GM18951 (cell line): ENCODE measurements around the gene LBR.

Experiments
- POLR2A ChIP-seq: IDR thresholded peaks from 4 replicates; pipeline ENCODE4 v1.6.1; 2011; ENCODE audit warnings: mild to moderate bottlenecking; ENCODE audit not compliant: insufficient read length, insufficient read depth; ENCODE audit errors: extremely low read depth
- in situ Hi-C: fragments of 300-500 bp; cut with MboI; formaldehyde crosslinking; loops from one replicate; pipeline ENCODE4 v1.12.0; 2022; ENCODE audit warnings: low sequenced_read_pairs, mixed read lengths, inconsistent platforms; ENCODE audit not compliant: unreplicated experiment

LBR gene

GRCh38 chr1:225418059-225418458, 9.8 kb downstream of the LBR start:
- in situ Hi-C loops, result no loop called here
- TF ChIP-seq POLR2A, result no peak

GRCh38 chr1:225415967-225416745, 11.7 kb downstream of the LBR start:
- in situ Hi-C loops, result no loop called here
- no peak for TF ChIP-seq POLR2A

GRCh38 chr1:225415307-225415706, 12.5 kb downstream of the LBR start:
- no peak for TF ChIP-seq POLR2A
- in situ Hi-C loops, result no loop called here

GRCh38 chr1:225413708-225414375, 14.0 kb downstream of the LBR start:
- no peak for TF ChIP-seq POLR2A
- in situ Hi-C loops, result no loop called here

DNA sequence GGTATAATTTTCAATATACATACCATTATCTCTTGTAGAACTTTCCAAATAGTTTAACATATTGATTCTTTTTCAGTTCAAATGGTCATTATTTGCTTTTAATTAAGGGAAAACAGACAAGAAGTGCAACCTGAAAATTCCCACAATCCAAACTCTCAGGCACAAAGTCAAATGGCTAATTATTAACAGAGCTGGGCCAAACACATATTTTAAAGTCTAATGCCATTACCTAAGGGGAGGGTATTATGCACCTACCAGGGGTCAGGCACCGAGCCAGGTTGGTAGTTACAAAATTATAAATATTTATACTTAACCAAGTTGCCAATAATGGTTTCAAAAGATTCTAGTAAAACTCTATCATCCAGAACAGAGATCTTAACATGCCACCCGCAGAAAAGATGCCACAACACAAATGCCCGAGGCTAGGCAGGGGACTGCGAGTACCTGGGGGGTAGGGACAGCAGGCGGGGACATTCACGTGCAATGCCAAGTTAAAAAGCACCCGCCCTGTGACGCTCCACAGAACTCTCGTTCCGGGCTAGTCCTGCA, 15.0 kb downstream of the LBR start:
- TF ChIP-seq POLR2A, result no peak
- in situ Hi-C loops, result no loop called here

DNA sequence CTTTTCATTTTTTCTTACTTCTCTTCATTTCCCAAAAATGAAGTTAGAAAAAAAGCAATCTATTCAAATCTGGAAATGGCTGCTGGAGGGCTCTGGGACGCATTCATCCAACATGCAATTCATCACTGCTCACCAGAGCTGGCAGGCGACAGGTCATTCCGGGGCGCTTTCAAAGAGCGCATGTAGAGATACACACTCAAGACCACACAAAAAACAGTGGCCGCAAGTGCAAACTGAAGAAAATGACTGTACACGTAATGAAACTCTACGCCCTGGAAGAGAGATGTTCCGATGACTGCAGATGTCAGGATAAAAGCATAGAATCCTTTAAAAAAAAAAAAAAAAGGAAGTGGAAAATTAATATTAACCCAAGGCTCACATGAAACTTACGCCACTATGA, 15.5 kb downstream of the LBR start:
- no peak for TF ChIP-seq POLR2A
- in situ Hi-C loops, result no loop called here

DNA sequence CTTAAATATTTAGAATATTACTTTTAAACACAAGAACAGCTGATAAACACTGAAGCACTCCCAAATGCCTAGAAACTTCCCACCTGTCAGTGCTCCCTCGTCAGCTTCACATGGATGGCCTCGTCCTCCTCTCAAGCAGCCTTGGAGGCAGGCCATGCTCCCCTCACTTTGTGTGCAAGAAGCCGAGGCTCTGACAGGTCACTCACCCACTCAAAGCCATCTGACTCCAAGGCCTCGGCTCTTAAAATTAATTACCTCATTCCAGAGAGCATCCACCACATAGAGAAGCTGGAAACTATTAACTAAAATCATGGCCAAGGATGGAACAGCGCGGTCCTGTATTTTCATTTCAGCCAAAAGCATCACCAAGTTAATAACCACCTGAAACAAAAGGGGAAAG, 17.8 kb downstream of the LBR start:
- TF ChIP-seq POLR2A, result no peak
- in situ Hi-C loops, result no loop called here

DNA sequence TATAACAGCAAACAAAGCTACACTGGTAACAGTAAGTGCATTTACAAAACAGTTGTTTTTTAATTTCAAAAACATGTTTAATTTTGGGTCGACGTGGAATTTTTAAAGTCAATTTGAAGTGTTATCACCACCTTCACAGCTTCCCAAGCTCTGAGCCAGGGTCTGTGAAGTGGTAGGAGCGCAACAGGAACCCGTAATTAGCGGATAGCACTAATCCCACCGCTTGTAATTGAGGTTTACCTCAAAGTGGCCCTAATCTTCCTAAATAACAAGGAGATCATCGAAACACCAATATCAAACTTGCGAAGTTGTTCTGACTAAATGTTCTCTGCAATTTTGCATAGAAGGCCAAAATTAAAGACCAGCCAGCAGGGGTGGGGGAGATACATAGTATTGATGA, 18.8 kb downstream of the LBR start:
- no peak for TF ChIP-seq POLR2A
- in situ Hi-C loops, result no loop called here

DNA sequence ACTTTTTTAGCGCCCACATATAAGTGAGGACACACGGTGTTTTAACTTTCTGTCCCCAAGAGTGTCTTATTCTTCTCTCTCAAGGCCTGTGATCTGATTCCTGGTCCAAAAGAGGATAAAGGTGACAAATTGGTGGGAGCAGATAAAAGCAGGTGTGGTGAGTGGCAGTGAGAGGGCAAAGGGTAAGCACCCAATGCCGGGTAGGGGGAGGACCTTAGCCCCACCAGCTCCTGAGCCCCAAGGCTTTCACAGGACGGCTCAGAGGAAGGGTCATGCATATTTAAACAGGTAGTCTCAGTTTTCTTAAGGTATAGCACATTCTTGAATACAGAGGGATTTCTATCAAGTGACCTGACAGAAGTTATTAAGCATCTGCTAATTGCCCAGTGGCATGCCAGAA, 19.6 kb downstream of the LBR start:
- TF ChIP-seq POLR2A, result no peak
- in situ Hi-C loops, result no loop called here

DNA sequence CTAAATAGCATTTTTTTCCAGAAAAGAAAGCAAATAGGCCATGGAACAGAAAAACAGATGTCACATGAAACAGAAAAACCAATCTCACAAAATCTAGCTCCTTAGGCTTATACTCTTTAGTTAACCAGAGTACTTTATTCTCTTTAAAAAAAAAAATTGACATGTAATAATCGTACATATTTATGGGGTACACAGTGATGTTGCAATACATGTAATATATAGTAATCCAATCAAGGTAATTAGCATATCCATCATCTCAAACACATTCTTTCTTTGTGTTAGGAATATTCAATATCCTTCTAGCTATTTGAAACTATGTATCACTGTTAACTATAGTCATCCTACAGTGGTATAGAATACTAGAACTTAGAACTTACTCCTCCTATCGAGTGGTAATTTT, 20.1 kb downstream of the LBR start:
- in situ Hi-C loops, result no loop called here

GRCh38 chr1:225406976-225407725, 20.7 kb downstream of the LBR start:
- no peak for TF ChIP-seq POLR2A
- in situ Hi-C loops, result no loop called here

More for the DNA sequence above, 20.1 kb downstream of the LBR start:
- no peak for TF ChIP-seq POLR2A

DNA sequence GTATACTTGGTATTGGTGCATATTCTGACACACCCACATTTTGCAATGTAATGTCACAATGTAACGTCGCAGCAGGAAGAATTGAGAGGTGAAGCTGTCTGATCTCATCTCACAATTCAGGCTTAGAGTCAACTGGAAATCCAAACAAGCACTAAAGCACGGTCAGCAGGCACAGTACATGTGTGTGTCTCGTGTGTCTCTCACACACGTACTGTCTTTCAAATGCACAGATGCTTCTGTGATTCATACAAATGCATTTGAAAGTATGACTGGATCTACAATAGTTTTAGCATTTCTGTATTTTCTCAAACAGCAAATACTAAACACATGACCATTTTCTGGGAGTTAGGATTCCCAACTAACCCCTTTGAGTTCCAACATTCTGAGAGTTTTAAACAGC, 26.9 kb downstream of the LBR start:
- no peak for TF ChIP-seq POLR2A
- in situ Hi-C loops, result no loop called here

- in situ Hi-C loops, result no loop called here
- TF ChIP-seq POLR2A, result no peak
Observed at GRCh38 chr1:225396357-225396756, 31.5 kb downstream of the LBR start.
